Kidney (tissue), 14 donors: ENCODE measurements around the gene NUDT13. TPM values are rescaled to one million over a fixed set of nuclear protein-coding genes. Genes with fewer than 3 reads are reported as not detected.
"Not testable (repeated sequence)": the region's sequence is repeated elsewhere in the genome, so short reads cannot be mapped to it uniquely, and the experiment has no call there.

ENCODE experiments used
- DNase-seq, 5 donors: peaks; one replicate each; pipeline ENCODE4 v3.0.0-alpha.2; 2013 to 2020
- FAIRE-seq: peaks from 2 replicates; lab custom pipeline; 2012; peaks lifted over from hg19 to GRCh38; lab: Jason Lieb, UNC
- H3K27ac ChIP-seq, 2 donors: one replicate each; pipeline ENCODE4 v1.7.0; 2013; ENCODE audit warnings: low read depth in 2 of 2, low read length in 2 of 2, inconsistent platforms in 1 of 2
- H3K27me3 ChIP-seq: one replicate; pipeline ENCODE4 v1.7.1; 2013; ENCODE audit warnings: low read length, inconsistent platforms; ENCODE audit not compliant: control insufficient read depth, insufficient read depth
- H3K36me3 ChIP-seq, 3 donors: one replicate each; pipeline versions ENCODE4 v1.7.0 to v1.7.1; 2013; ENCODE audit warnings: low read length in 3 of 3, control low read depth in 1 of 3, inconsistent platforms in 1 of 3; ENCODE audit not compliant: insufficient read depth in 3 of 3, control insufficient read depth in 2 of 3
- H3K4me1 ChIP-seq, 3 donors: one replicate each; pipeline versions ENCODE4 v1.7.0 to v1.7.1; 2013; ENCODE audit warnings: low read length in 3 of 3, inconsistent platforms in 1 of 3, low read depth in 1 of 3; ENCODE audit not compliant: control insufficient read depth in 2 of 3, insufficient read depth in 2 of 3
- H3K4me3 ChIP-seq, 3 donors: one replicate each; pipeline versions ENCODE4 v1.7.0 to v1.8.1; 2013; ENCODE audit warnings: low read length in 3 of 3, control low read depth in 1 of 3, inconsistent platforms in 1 of 3
- H3K9ac ChIP-seq, 3 donors: one replicate each; pipeline versions ENCODE4 v1.7.0 to v1.7.1; 2013; ENCODE audit warnings: low read length in 3 of 3, control low read depth in 1 of 3, inconsistent platforms in 1 of 3
- H3K9me3 ChIP-seq, 3 donors: one replicate each; pipeline versions ENCODE4 v1.7.0 to v1.7.1; 2013; ENCODE audit warnings: low read length in 3 of 3, control low read depth in 1 of 3, inconsistent platforms in 1 of 3; ENCODE audit not compliant: control insufficient read depth in 2 of 3, insufficient read depth in 1 of 3
- CTCF ChIP-seq: IDR thresholded peaks from 3 replicates; pipeline ENCODE4 v1.5.1; 2012; ENCODE audit warnings: mild to moderate bottlenecking, moderate library complexity, borderline replicate concordance; ENCODE audit not compliant: insufficient read depth; ENCODE audit errors: extremely low read depth
- intact Hi-C: fragments of 100-400 bp; cut with DNase I; formaldehyde crosslinking; loops from one replicate; pipeline ENCODE4 v1.11.1; 2022
- polyA plus RNA-seq: library from polyadenylated mRNA; stranded (reverse); fragments of 350-450 nt; fragmentation: Illumina TruSeq; extraction: RNeasy Lipid Tissue Mini Kit (QIAGEN cat#74804); gene quantifications from one replicate; pipeline ENCODE4 v1.2.3, GENCODE V29; 2014; ENCODE audit warnings: low read depth, low replicate concordance; ENCODE audit not compliant: insufficient read depth
- total RNA-seq: library from RNA; stranded (reverse); fragmentation: NEBNext Ultra II Directional; extraction: Animal tissue kit (Norgen Biotek cat#: 25700); gene quantifications from one replicate; pipeline ENCODE4 v1.2.1, GENCODE V29; 2021
- donor health status: control.
- donor health status: control.
- donor health status: control.
- donor health status: control.
- donor health status: control.
- donor health status: DM: yes; HTN: yes; CAD: no.
- donor health status: Normal renal cell carcinoma (clear cell type).

NUDT13 gene
- total and polyA plus RNA-seq, 2 donors from 2014 or later: 3.3 to 3.7 TPM

- TF ChIP-seq CTCF: no peak
- H3K36me3 ChIP-seq: no peaks in the 10 kb centered on the region
- H3K9ac ChIP-seq: no peak overlapping the region
- no peak overlapping the region for H3K27ac ChIP-seq
- FAIRE-seq (no peak), DNase-seq (no peak)
- no peaks in the 10 kb centered on the region for H3K27me3 ChIP-seq
- H3K4me3 ChIP-seq: no peak overlapping the region
- intact Hi-C loops: no loop called here
- peaks cover 0 to 4% (median 2%) of the 10 kb centered on the region in 3 donors for H3K4me1 ChIP-seq
- H3K9me3 ChIP-seq: no peaks in the 10 kb centered on the region
These were observed 11.1 kb upstream of the NUDT13 start for GRCh38 chr10:73099141-73099540.

- intact Hi-C loops: no loop called here
These were observed 4.0 kb upstream of the NUDT13 start for GRCh38 chr10:73106301-73106700.

GRCh38 chr10:73109248-73109652 lies 1.0 kb upstream of the NUDT13 start:
- DNase-seq, FAIRE-seq, intact Hi-C loops: not testable (repeated sequence)

More at GRCh38 chr10:73106301-73106700, 4.0 kb upstream of the NUDT13 start:
- no peak overlapping the region for H3K9ac ChIP-seq
- DNase-seq (no peak), FAIRE-seq (no peak)
- peaks cover 0 to 1% (median 0%) of the 10 kb centered on the region in 3 donors for H3K4me1 ChIP-seq
- H3K36me3 ChIP-seq: no peaks in the 10 kb centered on the region
- no peak overlapping the region for H3K27ac ChIP-seq
- no peaks in the 10 kb centered on the region for H3K9me3 ChIP-seq
- no peaks in the 10 kb centered on the region for H3K27me3 ChIP-seq
- TF ChIP-seq CTCF: no peak
- H3K4me3 ChIP-seq: no peak overlapping the region

GRCh38 chr10:73112032-73112431 lies 1.8 kb downstream of the NUDT13 start:
- intact Hi-C loops, H3K4me1 ChIP-seq: not testable (repeated sequence)
- H3K27ac ChIP-seq: peak overlapping the region in 1 of 2 donors; percentile 97

More at GRCh38 chr10:73109248-73109652, 1.0 kb upstream of the NUDT13 start:
- not testable (repeated sequence) for H3K27me3 ChIP-seq, H3K36me3 ChIP-seq, H3K9ac ChIP-seq, H3K9me3 ChIP-seq, H3K27ac ChIP-seq, H3K4me1 ChIP-seq, H3K4me3 ChIP-seq

More at GRCh38 chr10:73112032-73112431, 1.8 kb downstream of the NUDT13 start:
- FAIRE-seq, H3K9ac ChIP-seq, H3K9me3 ChIP-seq, H3K4me3 ChIP-seq, H3K36me3 ChIP-seq, DNase-seq, H3K27me3 ChIP-seq: not testable (repeated sequence)
